GM19043 (cell line): ENCODE data around the gene OOSP4A.
"Not testable (repeated sequence)": the region's sequence is repeated elsewhere in the genome, so short reads cannot be mapped to it uniquely, and the experiment has no call there.

ENCODE experiments used
- ATAC-seq: cut with Tn5 transposase; IDR thresholded peaks from one replicate; pipeline ENCODE4 v1.9.1; 2021; ENCODE audit warnings: low read depth; ENCODE audit not compliant: unreplicated experiment

Gene OOSP4A

GRCh38 chr11:59973097-59973496 lies 9.3 kb downstream of the OOSP4A start:
- no peak for ATAC-seq

GRCh38 chr11:59981106-59981770 lies 17.4 kb downstream of the OOSP4A start:
- no peak for ATAC-seq

GRCh38 chr11:59982037-59982436 lies 18.2 kb downstream of the OOSP4A start:
- ATAC-seq: not testable (repeated sequence)

DNA sequence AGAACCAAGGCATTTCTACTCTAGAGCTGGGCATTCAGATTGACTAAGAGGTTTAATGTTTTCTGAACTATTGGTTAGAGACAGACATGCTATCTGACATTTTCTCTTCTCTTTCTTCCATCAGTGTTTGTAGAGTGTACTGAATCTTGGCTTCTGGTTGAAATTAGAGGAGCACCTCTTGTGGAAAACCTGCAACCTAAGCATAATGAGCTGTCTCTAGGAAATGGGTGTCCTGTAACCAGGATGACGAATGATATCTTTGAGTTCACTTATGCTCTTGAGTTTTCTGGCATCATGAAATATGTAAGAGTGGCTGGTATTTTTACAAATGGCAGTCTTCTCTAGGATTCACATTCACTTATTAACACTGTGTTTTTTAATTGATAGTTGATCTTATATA lies 19.4 kb downstream of the OOSP4A start:
- ATAC-seq: no peak

- ATAC-seq: no peak
These were observed 20.5 kb downstream of the OOSP4A start for GRCh38 chr11:59984368-59984767.

DNA sequence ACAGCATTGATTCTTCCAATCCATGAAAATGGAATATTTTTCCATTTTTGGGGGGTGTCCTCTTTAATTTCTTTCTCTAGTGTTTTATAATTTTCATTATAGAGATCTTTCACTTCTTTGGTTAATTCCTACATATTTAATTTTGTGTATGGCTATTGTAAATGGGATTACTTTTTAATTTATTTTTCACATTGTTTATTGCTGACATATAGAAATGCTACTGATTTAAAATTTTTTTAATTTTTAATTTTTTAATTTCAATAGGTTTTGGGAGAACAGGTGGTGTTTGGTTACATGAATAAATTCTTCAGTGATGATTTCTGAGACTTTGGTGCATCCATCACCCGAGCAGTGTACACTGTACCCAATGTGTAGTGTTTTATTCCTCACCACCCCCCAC lies 26.6 kb downstream of the OOSP4A start:
- ATAC-seq: no peak

DNA sequence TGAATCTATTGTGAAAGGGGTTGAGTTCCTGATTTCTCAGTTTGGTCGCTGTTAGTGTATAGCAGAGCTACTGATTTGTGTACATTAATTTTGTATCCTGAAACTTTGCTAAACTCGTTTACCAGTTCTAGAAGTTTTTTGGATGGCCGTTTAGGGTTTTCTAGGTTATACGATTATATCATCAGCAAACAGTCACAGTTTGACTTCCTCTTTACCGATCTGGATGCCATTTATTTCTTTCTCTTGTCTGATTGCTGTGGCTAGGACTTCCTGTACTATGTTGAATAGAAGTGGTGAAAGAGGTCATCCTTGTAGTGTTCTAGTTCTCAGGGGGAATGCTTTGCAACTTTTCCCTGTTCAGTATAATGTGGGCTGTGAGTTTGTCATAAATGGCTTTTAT lies 28.6 kb downstream of the OOSP4A start:
- no peak for ATAC-seq

DNA sequence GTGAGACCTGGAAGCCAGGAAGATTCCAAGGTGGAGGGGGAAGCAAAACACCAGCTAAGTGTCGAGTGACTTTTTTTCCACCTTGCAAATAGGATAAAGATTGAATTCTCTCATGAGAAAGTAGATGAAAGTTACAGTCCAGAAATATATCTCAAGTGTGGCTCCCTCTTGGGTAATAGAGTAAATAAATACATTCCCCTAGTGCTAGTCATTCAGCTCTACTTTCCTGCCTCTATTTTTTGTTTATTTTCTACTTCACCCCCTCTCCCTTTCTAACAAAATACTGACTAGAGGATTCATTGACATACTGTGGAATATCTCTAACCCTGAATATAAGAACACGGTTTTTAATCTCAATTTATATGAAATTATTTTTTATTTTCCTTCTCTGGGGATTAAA lies 34.0 kb downstream of the OOSP4A start:
- no peak for ATAC-seq

- ATAC-seq: no peak
These were observed 35.9 kb downstream of the OOSP4A start for GRCh38 chr11:59999691-60000090.

DNA sequence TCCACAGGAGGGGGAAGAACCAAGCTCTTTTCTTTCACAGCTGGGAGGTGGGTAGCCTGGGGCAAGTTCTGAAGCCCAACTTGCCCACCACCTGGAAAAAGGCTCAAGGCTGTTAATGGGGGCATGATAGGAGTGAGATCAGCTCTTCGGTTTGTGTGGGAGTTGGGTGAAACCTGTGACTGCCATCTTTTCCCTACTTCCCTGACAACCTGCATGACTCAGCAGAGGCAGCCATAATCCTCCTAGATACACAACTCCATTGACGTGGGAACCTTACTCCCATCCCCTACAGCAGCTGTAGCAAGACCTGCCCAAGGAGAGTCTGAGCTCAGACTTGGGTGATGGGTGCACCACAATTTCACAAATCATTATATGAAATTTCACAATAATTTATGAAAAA lies 39.9 kb downstream of the OOSP4A start:
- ATAC-seq: no peak

DNA sequence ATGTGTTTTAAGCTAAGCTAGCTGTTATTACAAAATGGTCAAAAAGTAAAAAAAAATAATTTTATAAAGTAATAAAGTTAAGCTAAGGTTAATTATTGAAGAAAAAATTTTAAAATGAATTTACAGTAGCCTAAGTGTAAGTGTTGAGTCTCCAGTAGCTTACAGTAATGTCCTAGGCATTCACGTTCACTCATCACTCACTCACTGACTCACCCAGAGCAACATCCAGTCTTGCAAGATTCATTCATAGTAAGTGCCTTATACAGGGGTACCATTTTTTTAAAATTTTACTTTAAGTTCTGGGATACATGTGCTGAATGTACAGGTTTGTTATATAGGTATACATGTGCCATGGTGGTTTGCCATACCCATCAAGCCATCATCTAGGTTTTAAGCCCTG lies 41.5 kb downstream of the OOSP4A start:
- no peak for ATAC-seq

DNA sequence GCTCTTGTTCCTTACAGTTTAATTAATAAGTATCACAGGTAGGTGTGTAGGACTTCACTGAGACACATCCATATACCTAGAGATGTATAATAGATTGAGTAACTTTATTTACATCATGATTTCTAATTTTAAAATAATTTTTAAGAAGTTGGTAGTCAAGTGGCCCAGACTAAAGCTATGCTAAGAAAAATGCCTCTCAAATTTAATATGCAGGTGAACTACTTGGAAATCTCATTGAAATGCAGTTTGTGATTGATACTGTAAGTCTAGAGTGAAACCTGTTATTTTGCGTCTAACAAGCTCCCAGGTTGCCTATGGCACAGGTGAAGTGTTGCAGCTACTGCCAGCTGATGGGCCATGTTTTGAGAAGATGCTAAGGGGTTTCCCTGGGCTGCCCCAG lies 53.0 kb downstream of the OOSP4A start, which contains the start of gene OOSP4B:
Gene OOSP4B, plus strand, starts transcription at position 301 of the 400 bp plus-strand sequence.
- ATAC-seq: no peak

- no peak for ATAC-seq
These were observed 54.2 kb downstream of the OOSP4A start for GRCh38 chr11:60018058-60018457.
